ENCODE measurements around the gene PPP1R16B.
"Not testable (repeated sequence)": the region's sequence is repeated elsewhere in the genome, so short reads cannot be mapped to it uniquely, and the experiment has no call there.

The PPP1R16B gene

DNA sequence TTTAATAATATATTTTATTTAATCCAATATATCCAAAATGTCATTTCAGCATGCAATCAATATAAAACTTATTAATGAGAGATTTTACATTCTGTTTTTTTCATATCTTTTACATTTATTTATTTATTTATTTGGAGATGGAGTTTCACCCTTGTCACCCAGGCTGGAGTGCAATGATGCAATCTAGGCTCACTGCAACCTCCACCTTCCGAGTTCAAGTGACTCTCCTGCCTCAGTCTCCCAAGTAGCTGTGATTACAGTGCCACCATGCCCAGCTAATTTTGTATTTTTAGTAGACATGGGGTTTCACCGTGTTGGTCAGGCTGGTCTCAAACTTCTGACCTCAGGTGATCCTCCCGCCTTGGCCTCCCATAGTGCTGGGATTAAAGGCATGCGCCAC, 54.4 kb downstream of the PPP1R16B start:
- not testable (repeated sequence) for H3K9me3 ChIP-seq (ENCODE audit: control insufficient read depth, insufficient read depth, low read length); H3K9ac ChIP-seq (ENCODE audit: low read depth, low read length); H3K4me3 ChIP-seq (ENCODE audit: low read depth, low read length); H3K27me3 ChIP-seq (ENCODE audit: control insufficient read depth, insufficient read depth, low read length); H3K4me1 ChIP-seq (ENCODE audit: control insufficient read depth, insufficient read depth, low read length); H3K36me3 ChIP-seq (ENCODE audit: control insufficient read depth, insufficient read depth, low read length)

DNA sequence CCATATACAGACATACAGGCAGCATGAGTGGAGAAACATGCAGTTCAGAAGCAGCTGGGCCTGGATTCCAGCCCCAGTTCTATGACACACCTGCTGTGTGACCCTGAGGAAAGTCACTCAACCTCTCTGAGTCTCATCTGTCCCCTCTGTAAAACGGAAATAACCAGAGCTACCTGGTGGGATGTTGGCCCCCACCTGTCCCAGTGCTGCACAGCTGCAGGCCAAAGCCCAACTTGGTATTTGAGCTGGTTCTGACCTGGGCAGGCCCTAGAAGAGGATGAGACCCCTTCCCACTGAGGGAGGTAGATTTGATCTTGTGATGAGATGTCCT, 55.5 kb downstream of the PPP1R16B start:
- H3K9ac ChIP-seq (ENCODE audit: low read depth, low read length): no peak overlapping the region
- no peaks in the 10 kb centered on the region for H3K9me3 ChIP-seq (ENCODE audit: control insufficient read depth, insufficient read depth, low read length)
- H3K36me3 ChIP-seq (ENCODE audit: control insufficient read depth, insufficient read depth, low read length): no peaks in the 10 kb centered on the region
- H3K4me1 ChIP-seq (ENCODE audit: control insufficient read depth, insufficient read depth, low read length): peaks cover 4% of the 10 kb centered on the region
- no peak overlapping the region for H3K4me3 ChIP-seq (ENCODE audit: low read depth, low read length)
- H3K27me3 ChIP-seq (ENCODE audit: control insufficient read depth, insufficient read depth, low read length): no peaks in the 10 kb centered on the region

DNA sequence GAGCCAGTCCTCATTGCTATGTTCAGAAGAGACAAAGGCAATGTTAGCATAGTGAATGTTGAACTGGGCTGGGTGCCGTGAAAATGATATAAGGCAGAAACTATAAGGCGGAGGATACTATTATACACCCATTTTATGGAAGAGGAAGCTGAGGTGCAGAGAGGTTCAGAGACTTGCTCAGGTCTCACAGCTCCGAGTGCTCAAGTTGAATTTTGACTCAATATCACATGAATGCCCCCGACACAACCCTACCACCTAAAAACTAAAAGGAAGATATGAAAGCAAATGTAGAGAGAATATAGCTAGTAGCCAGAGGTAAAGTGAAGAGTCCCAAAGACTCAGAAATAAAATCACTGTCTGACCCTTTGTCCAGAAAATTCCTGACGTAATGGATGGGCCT, 56.7 kb downstream of the PPP1R16B start:
- H3K4me1 ChIP-seq (ENCODE audit: control insufficient read depth, insufficient read depth, low read length): peaks cover 4% of the 10 kb centered on the region
- no peak overlapping the region for H3K4me3 ChIP-seq (ENCODE audit: low read depth, low read length)
- H3K9me3 ChIP-seq (ENCODE audit: control insufficient read depth, insufficient read depth, low read length): no peaks in the 10 kb centered on the region
- H3K36me3 ChIP-seq (ENCODE audit: control insufficient read depth, insufficient read depth, low read length): no peaks in the 10 kb centered on the region
- H3K9ac ChIP-seq (ENCODE audit: low read depth, low read length): no peak overlapping the region
- no peaks in the 10 kb centered on the region for H3K27me3 ChIP-seq (ENCODE audit: control insufficient read depth, insufficient read depth, low read length)

DNA sequence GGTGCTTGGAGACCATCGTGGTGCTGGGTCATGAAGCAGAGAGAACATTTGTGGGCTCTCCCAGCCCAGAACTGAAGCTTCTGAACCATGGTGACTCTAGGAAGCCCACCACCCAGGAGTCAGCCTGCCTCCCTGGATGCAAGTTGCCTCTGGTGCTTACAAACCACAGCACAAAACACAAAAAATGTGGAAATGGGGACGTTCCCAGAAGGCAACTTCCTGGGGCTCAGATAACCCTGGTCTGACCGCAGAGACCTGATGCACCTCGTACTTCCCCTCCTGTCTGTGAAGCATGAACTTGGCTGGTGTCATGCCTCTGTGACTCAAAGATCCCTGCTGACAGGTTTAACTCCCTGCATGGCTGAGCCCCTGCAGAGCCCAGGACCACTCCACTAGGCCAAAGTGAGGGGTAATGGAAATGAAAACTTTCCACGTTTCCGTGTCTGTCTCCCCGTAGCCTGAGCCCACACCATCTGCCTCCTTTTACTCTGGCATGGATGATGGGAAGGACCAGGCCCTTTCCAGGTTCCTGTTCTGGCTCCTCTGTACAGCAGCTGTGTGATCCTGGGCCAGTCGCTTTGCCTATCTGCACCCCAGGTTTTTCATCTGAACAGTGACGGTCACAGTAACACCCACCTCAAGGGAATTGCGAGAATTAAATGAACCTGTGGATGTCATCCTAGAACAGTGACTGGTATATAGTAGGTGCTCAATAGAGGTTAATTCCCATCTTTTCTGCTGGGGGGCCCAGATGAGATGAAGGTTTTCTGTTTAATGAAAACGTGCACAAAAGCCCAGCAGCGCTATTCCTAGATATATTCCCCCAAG, 57.7 kb downstream of the PPP1R16B start:
- H3K9me3 ChIP-seq (ENCODE audit: control insufficient read depth, insufficient read depth, low read length): no peaks in the 10 kb centered on the region
- H3K4me1 ChIP-seq (ENCODE audit: control insufficient read depth, insufficient read depth, low read length): peaks cover 4% of the 10 kb centered on the region
- H3K4me3 ChIP-seq (ENCODE audit: low read depth, low read length): no peak overlapping the region
- H3K27me3 ChIP-seq (ENCODE audit: control insufficient read depth, insufficient read depth, low read length): no peaks in the 10 kb centered on the region
- H3K36me3 ChIP-seq (ENCODE audit: control insufficient read depth, insufficient read depth, low read length): no peaks in the 10 kb centered on the region
- no peak overlapping the region for H3K9ac ChIP-seq (ENCODE audit: low read depth, low read length)

DNA sequence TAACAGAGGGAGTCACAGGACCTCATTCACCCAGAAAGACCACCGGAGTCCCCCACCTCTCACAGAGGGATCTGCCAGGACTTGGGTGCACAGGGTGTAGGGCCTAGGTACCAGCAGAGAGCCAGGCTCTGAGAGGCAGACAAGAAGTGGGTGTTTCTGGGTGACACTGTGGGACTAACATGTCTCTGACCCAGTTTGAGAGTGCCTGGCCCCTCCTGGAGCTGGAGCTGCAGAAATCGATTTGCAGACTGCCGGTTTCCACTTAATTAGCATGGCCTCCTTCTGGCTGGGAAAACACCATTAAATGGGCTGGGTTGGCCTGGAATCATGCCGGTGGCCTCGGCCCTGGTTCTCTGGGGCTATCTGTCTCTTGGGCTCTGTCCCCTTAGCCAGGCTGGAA, 59.2 kb downstream of the PPP1R16B start:
- Histone ChIP-seq H3K9me3 (ENCODE audit: control insufficient read depth, insufficient read depth, low read length) (no peaks in the 10 kb centered on the region), H3K27me3 (ENCODE audit: control insufficient read depth, insufficient read depth, low read length) (no peaks in the 10 kb centered on the region), H3K9ac (ENCODE audit: low read depth, low read length) (no peak overlapping the region), H3K4me1 (ENCODE audit: control insufficient read depth, insufficient read depth, low read length) (peaks cover 4% of the 10 kb centered on the region), H3K4me3 (ENCODE audit: low read depth, low read length) (no peak overlapping the region), H3K36me3 (ENCODE audit: control insufficient read depth, insufficient read depth, low read length) (no peaks in the 10 kb centered on the region)

DNA sequence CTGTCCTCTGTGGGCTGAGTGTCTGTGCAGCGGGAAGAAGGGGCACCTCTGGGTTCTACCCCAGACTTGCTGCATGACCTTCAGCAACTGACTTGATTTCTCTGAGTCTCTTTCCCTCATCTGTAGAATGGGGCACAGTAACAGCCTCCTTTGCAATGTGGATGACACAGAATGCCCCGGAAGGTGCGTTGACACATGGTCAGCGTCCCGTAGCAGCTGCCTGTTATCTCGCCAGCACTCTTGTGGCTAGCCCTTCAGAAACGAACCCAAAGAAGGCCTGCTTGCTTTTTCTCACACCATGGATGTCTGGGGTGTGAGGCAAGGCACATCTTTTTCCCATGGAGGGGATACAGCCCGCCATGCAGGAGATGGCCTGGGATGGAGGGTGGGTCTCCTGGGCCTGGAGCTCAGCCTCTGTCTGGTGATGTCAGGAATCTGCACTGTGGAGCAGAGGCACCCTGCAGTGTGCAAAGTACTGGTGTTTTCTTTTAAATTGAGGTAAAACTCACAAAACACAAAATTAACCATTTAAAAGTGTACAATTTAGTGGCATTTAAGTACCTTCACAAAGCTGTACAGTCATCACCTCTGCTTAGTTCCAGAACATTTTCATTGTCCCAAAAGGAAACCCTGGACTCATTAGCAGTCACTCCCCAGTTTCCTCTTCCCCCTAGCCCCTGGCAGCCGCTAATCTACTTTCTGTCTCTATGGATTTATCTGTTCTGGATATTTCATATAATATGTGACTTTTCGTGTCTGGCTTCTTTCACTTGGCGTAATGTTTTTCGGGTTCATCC, 61.0 kb downstream of the PPP1R16B start:
- H3K9ac ChIP-seq (ENCODE audit: low read depth, low read length): no peak overlapping the region
- H3K4me3 ChIP-seq (ENCODE audit: low read depth, low read length): no peak overlapping the region
- no peaks in the 10 kb centered on the region for H3K4me1 ChIP-seq (ENCODE audit: control insufficient read depth, insufficient read depth, low read length)
- H3K27me3 ChIP-seq (ENCODE audit: control insufficient read depth, insufficient read depth, low read length): no peaks in the 10 kb centered on the region
- no peaks in the 10 kb centered on the region for H3K9me3 ChIP-seq (ENCODE audit: control insufficient read depth, insufficient read depth, low read length)
- H3K36me3 ChIP-seq (ENCODE audit: control insufficient read depth, insufficient read depth, low read length): no peaks in the 10 kb centered on the region

DNA sequence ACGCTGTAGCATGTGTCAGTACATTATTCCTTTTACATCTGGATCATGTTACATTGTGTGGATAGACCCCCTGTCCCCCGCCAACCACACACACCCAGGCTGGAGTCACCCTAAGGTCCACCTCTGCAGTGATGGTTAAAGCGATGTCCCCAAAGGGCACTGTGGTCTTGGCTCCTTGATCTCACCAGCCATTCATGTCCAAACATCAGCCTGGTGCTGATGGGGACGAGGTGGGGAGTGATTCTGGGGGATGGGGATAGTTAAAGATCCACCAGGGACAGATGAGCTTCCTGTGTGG, 61.5 kb downstream of the PPP1R16B start:
- no peak overlapping the region for H3K4me3 ChIP-seq (ENCODE audit: low read depth, low read length)
- no peaks in the 10 kb centered on the region for H3K27me3 ChIP-seq (ENCODE audit: control insufficient read depth, insufficient read depth, low read length)
- no peaks in the 10 kb centered on the region for H3K9me3 ChIP-seq (ENCODE audit: control insufficient read depth, insufficient read depth, low read length)
- H3K9ac ChIP-seq (ENCODE audit: low read depth, low read length): no peak overlapping the region
- H3K4me1 ChIP-seq (ENCODE audit: control insufficient read depth, insufficient read depth, low read length): no peaks in the 10 kb centered on the region
- H3K36me3 ChIP-seq (ENCODE audit: control insufficient read depth, insufficient read depth, low read length): no peaks in the 10 kb centered on the region

DNA sequence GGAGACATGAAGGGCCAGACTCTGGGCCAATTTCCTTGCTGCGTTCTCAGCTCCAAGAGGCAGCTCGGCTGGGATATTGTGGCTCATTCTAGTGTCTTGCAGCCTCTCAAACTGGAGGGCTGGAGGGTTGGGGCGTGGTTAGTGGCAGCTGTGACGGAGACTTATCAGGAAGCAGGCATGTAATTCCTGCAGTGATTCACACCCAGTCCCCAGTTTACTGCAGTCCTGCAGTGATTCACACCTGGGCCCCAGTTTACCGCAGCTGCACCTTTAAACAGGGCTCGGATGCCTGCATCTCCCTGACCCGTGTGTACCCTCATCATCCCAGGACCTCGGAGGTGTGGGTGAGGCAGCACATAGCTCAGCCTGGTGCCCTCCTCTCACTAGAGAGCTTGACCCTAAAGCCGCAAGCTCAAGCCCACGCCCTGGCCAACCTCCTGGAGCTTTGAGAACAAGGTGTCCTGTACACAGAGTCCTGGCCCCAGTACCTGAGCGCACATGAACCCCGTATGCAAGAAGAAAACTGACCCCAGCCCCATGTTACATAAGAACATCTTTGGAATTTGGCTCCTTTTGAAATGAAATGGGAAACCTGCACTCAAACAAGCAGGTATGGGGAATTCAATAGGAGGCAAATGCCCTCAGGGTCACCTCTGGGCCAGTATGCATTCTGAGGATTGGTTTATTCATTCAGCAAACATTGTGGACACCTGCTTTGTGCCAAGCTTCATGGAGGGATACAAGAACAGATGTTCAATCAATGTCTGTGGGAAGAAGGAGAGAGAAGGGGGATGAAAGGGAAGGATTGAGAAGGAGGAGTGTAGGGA, 65.4 kb downstream of the PPP1R16B start:
- Histone ChIP-seq H3K27me3 (ENCODE audit: control insufficient read depth, insufficient read depth, low read length) (no peaks in the 10 kb centered on the region), H3K36me3 (ENCODE audit: control insufficient read depth, insufficient read depth, low read length) (no peaks in the 10 kb centered on the region), H3K4me1 (ENCODE audit: control insufficient read depth, insufficient read depth, low read length) (no peaks in the 10 kb centered on the region), H3K9me3 (ENCODE audit: control insufficient read depth, insufficient read depth, low read length) (no peaks in the 10 kb centered on the region), H3K4me3 (ENCODE audit: low read depth, low read length) (no peak overlapping the region), H3K9ac (ENCODE audit: low read depth, low read length) (no peak overlapping the region)

DNA sequence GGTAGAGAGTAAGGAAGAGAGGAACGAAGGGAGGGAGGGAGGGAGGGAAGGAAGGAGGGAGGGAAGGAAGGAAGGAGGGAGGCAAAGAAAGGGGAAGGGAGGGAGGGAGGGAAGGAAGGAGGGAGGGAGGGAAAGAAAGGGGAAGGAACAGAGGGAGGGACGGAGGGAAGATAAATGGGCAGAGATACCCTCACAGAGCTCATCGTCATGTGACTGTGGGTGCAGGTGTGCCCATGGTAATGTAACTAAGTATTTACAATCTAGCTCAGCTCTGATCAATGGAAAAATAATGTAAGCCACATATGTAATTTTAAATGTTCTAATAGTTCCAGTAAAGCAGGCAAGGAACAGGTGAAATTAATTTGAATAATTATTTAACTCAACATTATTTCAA, 66.1 kb downstream of the PPP1R16B start:
- H3K4me3 ChIP-seq (ENCODE audit: low read depth, low read length): no peak overlapping the region
- no peaks in the 10 kb centered on the region for H3K36me3 ChIP-seq (ENCODE audit: control insufficient read depth, insufficient read depth, low read length)
- no peaks in the 10 kb centered on the region for H3K4me1 ChIP-seq (ENCODE audit: control insufficient read depth, insufficient read depth, low read length)
- no peak overlapping the region for H3K9ac ChIP-seq (ENCODE audit: low read depth, low read length)
- no peaks in the 10 kb centered on the region for H3K27me3 ChIP-seq (ENCODE audit: control insufficient read depth, insufficient read depth, low read length)
- no peaks in the 10 kb centered on the region for H3K9me3 ChIP-seq (ENCODE audit: control insufficient read depth, insufficient read depth, low read length)

DNA sequence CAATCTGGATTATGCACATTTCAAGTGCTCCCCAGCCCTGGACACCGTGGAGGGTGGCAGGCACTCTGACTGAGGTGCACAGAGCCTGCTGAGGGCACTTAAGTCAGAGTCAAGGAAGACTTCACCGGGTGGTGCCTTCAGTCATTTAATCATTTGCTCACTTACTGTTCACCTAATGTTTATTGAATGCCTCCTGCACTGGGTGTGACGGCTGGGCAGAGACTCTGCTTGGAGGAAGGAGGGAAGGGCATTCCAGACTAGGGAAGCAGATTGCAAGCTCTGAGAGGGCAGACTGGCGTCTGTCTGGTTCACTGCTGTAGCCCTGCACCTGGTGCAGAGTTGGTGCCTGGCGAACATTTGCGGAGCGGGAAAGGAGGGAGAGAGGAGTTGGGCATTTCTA, 66.5 kb downstream of the PPP1R16B start:
- no peaks in the 10 kb centered on the region for H3K9me3 ChIP-seq (ENCODE audit: control insufficient read depth, insufficient read depth, low read length)
- H3K36me3 ChIP-seq (ENCODE audit: control insufficient read depth, insufficient read depth, low read length): no peaks in the 10 kb centered on the region
- no peaks in the 10 kb centered on the region for H3K27me3 ChIP-seq (ENCODE audit: control insufficient read depth, insufficient read depth, low read length)
- H3K9ac ChIP-seq (ENCODE audit: low read depth, low read length): no peak overlapping the region
- no peak overlapping the region for H3K4me3 ChIP-seq (ENCODE audit: low read depth, low read length)
- H3K4me1 ChIP-seq (ENCODE audit: control insufficient read depth, insufficient read depth, low read length): no peaks in the 10 kb centered on the region

DNA sequence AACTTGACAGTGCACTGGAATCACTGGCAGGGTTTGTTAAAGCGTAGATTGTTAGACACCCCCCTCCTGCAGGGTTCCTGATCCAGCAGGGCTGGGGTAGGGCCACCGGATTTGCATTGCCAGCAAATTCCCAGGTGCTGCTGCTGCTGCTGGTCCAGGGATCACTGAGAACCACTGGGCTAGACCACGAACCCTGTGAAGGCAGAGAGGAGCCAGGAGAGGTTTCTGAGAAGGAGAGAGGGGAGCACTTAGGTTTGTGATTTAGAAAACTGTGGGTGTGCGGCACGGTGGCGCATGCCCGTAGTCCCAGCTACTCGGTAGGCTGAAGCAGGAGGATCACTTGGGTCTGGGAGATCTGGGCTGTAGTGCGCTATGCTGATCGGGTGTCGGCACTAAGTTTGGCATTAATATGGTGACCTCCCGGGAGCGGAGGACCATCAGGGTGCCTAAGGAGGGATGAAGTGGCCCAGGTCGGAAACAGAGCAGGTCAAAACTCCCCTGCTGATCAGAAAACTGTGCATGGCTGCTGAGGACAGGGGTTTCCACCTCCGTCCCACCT, 67.1 kb downstream of the PPP1R16B start:
- no peaks in the 10 kb centered on the region for H3K4me1 ChIP-seq (ENCODE audit: control insufficient read depth, insufficient read depth, low read length)
- H3K9ac ChIP-seq (ENCODE audit: low read depth, low read length): no peak overlapping the region
- H3K9me3 ChIP-seq (ENCODE audit: control insufficient read depth, insufficient read depth, low read length): no peaks in the 10 kb centered on the region
- no peak overlapping the region for H3K4me3 ChIP-seq (ENCODE audit: low read depth, low read length)
- no peaks in the 10 kb centered on the region for H3K27me3 ChIP-seq (ENCODE audit: control insufficient read depth, insufficient read depth, low read length)
- H3K36me3 ChIP-seq (ENCODE audit: control insufficient read depth, insufficient read depth, low read length): no peaks in the 10 kb centered on the region

Data from iPS-15b (cell line).